WERI-Rb-1 (cell line): ENCODE measurements around the gene AEBP1.

ENCODE experiments used
- DNase-seq: peaks from one replicate; pipeline ENCODE4 v3.0.0-alpha.2; 2020
- H3K27ac ChIP-seq: fragments of 250-450 bp; sonication (Bioruptor Pico); 2 replicates; pipeline ENCODE4 v1.5.1; 2020; ENCODE audit warnings: mild to moderate bottlenecking, moderate library complexity
- H3K27me3 ChIP-seq: fragments of 250-450 bp; sonication (Bioruptor Pico); 2 replicates; pipeline ENCODE4 v1.5.1; 2021; ENCODE audit warnings: mild to moderate bottlenecking, low read depth, moderate library complexity; ENCODE audit not compliant: insufficient read depth, severe bottlenecking
- H3K36me3 ChIP-seq: fragments of 250-450 bp; sonication (Bioruptor Pico); 2 replicates; pipeline ENCODE4 v1.5.1; 2020; ENCODE audit warnings: mild to moderate bottlenecking, moderate library complexity
- H3K4me3 ChIP-seq: 2 replicates; pipeline ENCODE4 v1.5.1; 2011; ENCODE audit warnings: low read depth, mild to moderate bottlenecking, control low read depth, low read length
- H3K9me3 ChIP-seq: fragments of 250-450 bp; sonication (Bioruptor Pico); 2 replicates; pipeline ENCODE4 v1.5.1; 2021; ENCODE audit warnings: mild to moderate bottlenecking, moderate library complexity; ENCODE audit not compliant: severe bottlenecking
- CTCF ChIP-seq: IDR thresholded peaks from 2 replicates; pipeline ENCODE4 v1.5.1; 2011; ENCODE audit warnings: low read depth, mild to moderate bottlenecking, control low read depth, inconsistent platforms, low read length

The AEBP1 gene

GRCh38 chr7:44117801-44118429 lies 13.8 kb downstream of the AEBP1 start:
- Histone ChIP-seq H3K27me3 (no peaks in the 10 kb centered on the region), H3K36me3 (peaks cover 83% of the 10 kb centered on the region), H3K9me3 (no peaks in the 10 kb centered on the region), H3K27ac (no peak overlapping the region), H3K4me3 (no peak overlapping the region)
- TF ChIP-seq CTCF = no peak
- no peak for DNase-seq

- Histone ChIP-seq H3K27ac (no peak overlapping the region), H3K27me3 (no peaks in the 10 kb centered on the region), H3K4me3 (no peak overlapping the region), H3K9me3 (no peaks in the 10 kb centered on the region), H3K36me3 (peaks cover 66% of the 10 kb centered on the region)
- no peak for TF ChIP-seq CTCF
- DNase-seq = no peak
Observed at GRCh38 chr7:44119829-44120380, 15.8 kb downstream of the AEBP1 start.

GRCh38 chr7:44120395-44120794 lies 16.2 kb downstream of the AEBP1 start:
- Histone ChIP-seq H3K4me3 (no peak overlapping the region), H3K27me3 (no peaks in the 10 kb centered on the region), H3K27ac (no peak overlapping the region), H3K9me3 (no peaks in the 10 kb centered on the region), H3K36me3 (peaks cover 61% of the 10 kb centered on the region)
- TF ChIP-seq CTCF = no peak
- no peak for DNase-seq

GRCh38 chr7:44121761-44122420 lies 17.7 kb downstream of the AEBP1 start:
- TF ChIP-seq CTCF = no peak
- Histone ChIP-seq H3K4me3 (no peak overlapping the region), H3K27me3 (no peaks in the 10 kb centered on the region), H3K36me3 (peaks cover 46% of the 10 kb centered on the region), H3K9me3 (no peaks in the 10 kb centered on the region), H3K27ac (no peak overlapping the region)
- no peak for DNase-seq

GRCh38 chr7:44122529-44122928 lies 18.4 kb downstream of the AEBP1 start:
- H3K27ac ChIP-seq = peak overlapping the region; percentile 92
- DNase-seq = no peak
- H3K9me3 ChIP-seq = no peaks in the 10 kb centered on the region
- no peaks in the 10 kb centered on the region for H3K27me3 ChIP-seq
- peak overlapping the region; percentile 58 for H3K4me3 ChIP-seq
- peaks cover 40% of the 10 kb centered on the region for H3K36me3 ChIP-seq
- TF ChIP-seq CTCF = no peak
